Brain microvascular endothelial cell (primary cell): ENCODE measurements around the gene DDRGK1.
"Not testable (repeated sequence)": the region's sequence is repeated elsewhere in the genome, so short reads cannot be mapped to it uniquely, and the experiment has no call there.

Experiments
- DNase-seq: peaks from one replicate; pipeline ENCODE4 v3.0.0-alpha.2; 2020
- H3K27ac ChIP-seq: fragments of 250-450 bp; sonication (Bioruptor Pico); 2 replicates; pipeline ENCODE4 v1.5.1; 2020; ENCODE audit warnings: mild to moderate bottlenecking, moderate library complexity
- H3K27me3 ChIP-seq: fragments of 250-450 bp; sonication (Bioruptor Pico); replicated peaks from 2 replicates; pipeline ENCODE4 v1.5.1; 2020; ENCODE audit warnings: mild to moderate bottlenecking
- H3K36me3 ChIP-seq: fragments of 250-450 bp; sonication (Bioruptor Pico); replicated peaks from 2 replicates; pipeline ENCODE4 v1.5.1; 2020; ENCODE audit warnings: mild to moderate bottlenecking
- H3K4me3 ChIP-seq: 2 replicates; pipeline ENCODE4 v1.5.1; 2011; ENCODE audit warnings: low read depth, mild to moderate bottlenecking, control low read depth, low read length, moderate library complexity
- in situ Hi-C: cut with HindIII; loops from 2 replicates; pipeline ENCODE4 v1.10.0; 2017; ENCODE audit warnings: low sequenced_read_pairs, low pct_ligation_motif_present
- TF ChIP-seq, protein P1 (sequence below): IDR thresholded peaks from 2 replicates; pipeline ENCODE4 v1.5.1; 2011; ENCODE audit warnings: low read depth, mild to moderate bottlenecking, moderate library complexity, low read length, control low read depth, inconsistent platforms; ENCODE audit errors: missing control alignments

DDRGK1 gene

DNA sequence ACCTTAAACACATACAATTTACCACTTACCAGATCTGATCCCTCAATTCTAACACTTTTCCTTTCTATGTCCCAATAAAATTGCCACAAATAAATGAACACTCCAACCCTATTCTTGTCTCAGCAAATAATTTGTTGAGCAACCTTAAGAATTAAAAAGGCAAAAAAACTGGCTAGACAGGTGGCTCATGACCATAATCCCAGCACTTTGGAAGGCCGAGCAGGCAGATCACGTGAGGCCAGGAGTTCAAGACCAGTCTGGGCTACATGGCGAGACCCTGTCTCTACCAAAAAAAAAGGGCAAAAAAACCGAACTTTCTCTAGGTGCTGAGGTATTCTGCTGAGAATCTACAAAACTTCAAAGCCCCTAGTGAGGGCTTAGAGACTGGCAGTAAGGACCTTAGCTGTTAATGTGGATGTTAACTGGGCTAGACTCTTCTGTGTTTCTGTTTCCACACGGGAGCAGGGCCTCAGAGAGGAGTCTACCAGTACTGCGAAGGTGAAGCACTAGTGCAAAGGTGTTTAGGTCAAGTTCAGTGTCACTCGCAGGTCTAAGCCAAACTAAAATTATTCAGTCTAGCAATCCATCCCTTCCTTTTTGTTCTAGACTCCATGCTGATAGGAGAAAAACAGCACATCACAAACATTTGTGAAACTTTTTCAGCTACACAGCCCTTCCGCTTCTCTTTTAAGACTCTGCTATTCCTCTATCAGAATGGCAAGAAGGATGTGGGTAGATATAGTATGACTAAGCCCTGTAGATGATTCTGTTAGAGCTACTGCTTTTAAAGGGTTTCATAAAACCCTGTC is 47.5 kb downstream of the DDRGK1 start:
- in situ Hi-C loops: no loop called here
- TF ChIP-seq, protein P1, sequence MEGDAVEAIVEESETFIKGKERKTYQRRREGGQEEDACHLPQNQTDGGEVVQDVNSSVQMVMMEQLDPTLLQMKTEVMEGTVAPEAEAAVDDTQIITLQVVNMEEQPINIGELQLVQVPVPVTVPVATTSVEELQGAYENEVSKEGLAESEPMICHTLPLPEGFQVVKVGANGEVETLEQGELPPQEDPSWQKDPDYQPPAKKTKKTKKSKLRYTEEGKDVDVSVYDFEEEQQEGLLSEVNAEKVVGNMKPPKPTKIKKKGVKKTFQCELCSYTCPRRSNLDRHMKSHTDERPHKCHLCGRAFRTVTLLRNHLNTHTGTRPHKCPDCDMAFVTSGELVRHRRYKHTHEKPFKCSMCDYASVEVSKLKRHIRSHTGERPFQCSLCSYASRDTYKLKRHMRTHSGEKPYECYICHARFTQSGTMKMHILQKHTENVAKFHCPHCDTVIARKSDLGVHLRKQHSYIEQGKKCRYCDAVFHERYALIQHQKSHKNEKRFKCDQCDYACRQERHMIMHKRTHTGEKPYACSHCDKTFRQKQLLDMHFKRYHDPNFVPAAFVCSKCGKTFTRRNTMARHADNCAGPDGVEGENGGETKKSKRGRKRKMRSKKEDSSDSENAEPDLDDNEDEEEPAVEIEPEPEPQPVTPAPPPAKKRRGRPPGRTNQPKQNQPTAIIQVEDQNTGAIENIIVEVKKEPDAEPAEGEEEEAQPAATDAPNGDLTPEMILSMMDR: no peak
- H3K27me3 ChIP-seq: no peaks in the 10 kb centered on the region
- no peak overlapping the region for H3K27ac ChIP-seq
- peaks cover 2% of the 10 kb centered on the region for H3K36me3 ChIP-seq
- H3K4me3 ChIP-seq: no peak overlapping the region
- DNase-seq: no peak

DNA sequence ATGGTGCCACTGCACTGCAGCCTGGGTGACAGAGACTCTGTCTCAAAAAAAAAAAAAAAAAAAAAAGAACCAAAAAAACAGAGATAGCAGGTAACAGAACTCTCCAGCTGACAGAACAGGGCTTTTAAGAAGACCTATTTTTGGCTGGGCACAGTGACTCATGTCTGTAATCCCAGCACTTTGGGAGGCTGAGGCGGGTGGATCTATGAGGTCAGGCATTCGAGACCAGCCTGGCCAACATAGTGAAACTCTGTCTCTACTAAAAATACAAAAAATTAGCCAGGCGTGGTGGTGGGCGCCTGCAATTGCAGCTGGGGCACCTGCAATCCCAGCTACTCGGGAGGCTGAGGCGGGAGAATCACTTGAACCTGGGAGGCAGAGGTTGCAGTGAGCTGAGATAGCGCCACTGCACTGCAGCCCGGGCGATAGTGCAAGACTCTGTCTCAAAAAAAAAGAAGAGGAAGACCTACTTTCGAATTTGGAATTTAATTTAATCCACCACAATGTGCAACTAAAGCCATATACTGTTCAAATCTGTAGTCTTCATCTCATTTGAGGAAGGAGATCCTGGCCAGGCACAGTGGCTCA is 52.3 kb downstream of the DDRGK1 start:
- DNase-seq: peak; percentile 11
- in situ Hi-C loops, H3K27me3 ChIP-seq, H3K4me3 ChIP-seq, H3K27ac ChIP-seq: not testable (repeated sequence)
- peaks cover 22% of the 10 kb centered on the region for H3K36me3 ChIP-seq

DNA sequence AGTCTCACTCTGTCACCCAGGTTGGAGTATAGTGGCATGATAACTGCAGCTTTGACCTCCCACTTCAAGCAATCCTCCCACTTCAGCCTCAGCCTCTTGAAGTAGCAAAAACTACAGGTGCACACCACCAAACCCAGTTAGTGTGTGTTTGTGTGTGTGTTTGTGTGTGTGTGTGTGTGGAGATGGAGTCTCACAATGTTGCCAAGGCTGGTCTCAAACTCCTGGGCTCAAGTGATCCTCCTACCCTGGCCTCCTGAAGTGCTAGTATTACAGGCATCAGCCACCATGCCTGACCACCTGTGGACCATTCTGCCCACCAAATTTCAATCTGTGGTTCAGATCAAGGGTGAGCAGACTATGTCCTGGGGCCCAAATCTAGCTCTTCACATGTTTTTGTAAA is 53.6 kb downstream of the DDRGK1 start:
- in situ Hi-C loops: no loop called here
- H3K4me3 ChIP-seq: no peak overlapping the region
- H3K36me3 ChIP-seq: peaks cover 23% of the 10 kb centered on the region
- H3K27ac ChIP-seq: no peak overlapping the region
- TF ChIP-seq, protein P1: no peak
- DNase-seq: no peak
- H3K27me3 ChIP-seq: no peaks in the 10 kb centered on the region

DNA sequence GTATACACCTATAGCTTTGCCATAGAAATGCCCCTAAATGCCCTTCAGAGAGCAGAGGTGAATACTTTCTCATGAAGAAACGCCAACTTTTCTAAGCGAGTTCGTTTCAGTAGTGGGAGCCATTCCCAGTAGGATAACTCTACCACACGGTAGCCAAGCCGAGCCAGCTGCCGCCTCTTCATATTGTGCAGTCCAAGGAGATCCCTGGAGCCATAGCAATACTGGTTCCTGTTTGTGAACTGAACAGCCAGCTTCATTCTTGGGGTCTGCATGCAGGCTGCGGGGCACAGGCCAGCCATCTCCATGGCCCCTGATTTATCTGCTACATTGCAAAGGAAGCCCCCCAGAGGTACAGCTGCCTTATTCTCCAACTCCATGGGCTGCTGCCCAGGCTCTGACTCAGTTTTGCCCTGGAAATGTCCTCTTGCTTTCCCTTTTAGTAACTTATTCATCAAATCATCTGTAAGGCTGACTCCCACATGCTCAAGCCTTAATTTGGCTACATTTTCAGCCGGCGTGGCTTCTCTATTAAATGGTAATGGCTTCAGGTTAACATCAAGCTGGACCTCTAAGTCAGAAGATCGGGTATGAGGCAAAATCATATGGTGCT is 57.6 kb downstream of the DDRGK1 start:
- Histone ChIP-seq H3K36me3 (peaks cover 21% of the 10 kb centered on the region), H3K27me3 (no peaks in the 10 kb centered on the region), H3K4me3 (no peak overlapping the region), H3K27ac (no peak overlapping the region)
- DNase-seq: no peak
- TF ChIP-seq, protein P1: no peak
- in situ Hi-C loops: no loop called here

DNA sequence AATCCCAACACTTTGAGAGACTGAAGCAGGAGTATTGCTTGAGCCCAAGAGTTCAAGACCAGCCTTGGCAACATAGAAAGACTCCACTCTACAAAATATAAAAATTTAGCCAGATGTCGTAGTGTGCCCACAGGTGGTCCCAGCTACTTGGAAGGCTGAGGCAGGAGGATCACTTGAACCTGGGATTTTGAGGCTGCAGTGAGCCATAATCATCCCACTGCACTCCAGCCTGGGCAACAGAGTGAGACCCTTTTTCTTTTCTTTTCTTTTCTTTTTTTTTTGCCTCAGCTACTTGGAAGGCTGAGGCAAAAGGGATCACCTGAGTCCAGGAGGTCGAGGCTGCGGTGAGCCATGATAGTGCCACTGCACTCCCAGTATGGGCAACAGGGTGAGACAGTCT is 62.7 kb downstream of the DDRGK1 start:
- Histone ChIP-seq H3K27ac (no peak overlapping the region), H3K36me3 (no peaks in the 10 kb centered on the region), H3K4me3 (no peak overlapping the region), H3K27me3 (no peaks in the 10 kb centered on the region)
- TF ChIP-seq, protein P1: no peak
- no peak for DNase-seq
- in situ Hi-C loops: no loop called here
